Stimulated activated CD8-positive, alpha-beta memory T cell treated with anti-CD3 and anti-CD28 coated beads, Interleukin-15, amount 100 ng/mL, for 24 hours (primary cell): ENCODE results near the gene CDH23.

Source experiments
- DNase-seq: peaks from one replicate; pipeline ENCODE4 v3.0.0-alpha.2; 2020; ENCODE audit warnings: low read depth

The CDH23 gene

DNA sequence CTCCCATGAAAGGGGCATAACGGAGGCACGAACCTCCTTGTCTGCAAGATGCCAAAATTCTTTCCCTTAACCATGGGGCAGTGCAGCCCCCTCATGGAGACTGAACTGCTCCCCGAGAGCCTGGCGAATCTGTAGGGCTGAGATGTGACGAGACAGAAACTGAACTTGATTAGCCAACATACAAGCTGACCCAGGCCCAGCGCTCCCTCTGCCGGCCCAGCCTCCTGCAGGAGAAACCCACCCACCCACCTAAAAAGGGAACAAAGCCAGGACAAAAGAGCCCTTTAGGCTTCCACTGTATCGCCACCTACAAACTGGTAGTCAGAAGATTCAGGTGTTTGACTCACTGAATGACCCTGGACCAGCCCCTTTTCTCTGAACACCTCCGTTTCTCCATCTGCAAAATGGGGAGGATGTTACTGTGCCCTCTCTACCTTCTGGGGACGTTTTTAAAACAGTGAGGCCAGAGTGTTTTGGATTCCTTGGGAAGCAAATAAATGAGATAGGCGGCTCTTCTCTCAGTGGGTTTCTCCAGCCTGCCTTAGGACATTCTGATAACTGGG, 264.4 kb downstream of the CDH23 start:
- DNase-seq, result no peak

DNA sequence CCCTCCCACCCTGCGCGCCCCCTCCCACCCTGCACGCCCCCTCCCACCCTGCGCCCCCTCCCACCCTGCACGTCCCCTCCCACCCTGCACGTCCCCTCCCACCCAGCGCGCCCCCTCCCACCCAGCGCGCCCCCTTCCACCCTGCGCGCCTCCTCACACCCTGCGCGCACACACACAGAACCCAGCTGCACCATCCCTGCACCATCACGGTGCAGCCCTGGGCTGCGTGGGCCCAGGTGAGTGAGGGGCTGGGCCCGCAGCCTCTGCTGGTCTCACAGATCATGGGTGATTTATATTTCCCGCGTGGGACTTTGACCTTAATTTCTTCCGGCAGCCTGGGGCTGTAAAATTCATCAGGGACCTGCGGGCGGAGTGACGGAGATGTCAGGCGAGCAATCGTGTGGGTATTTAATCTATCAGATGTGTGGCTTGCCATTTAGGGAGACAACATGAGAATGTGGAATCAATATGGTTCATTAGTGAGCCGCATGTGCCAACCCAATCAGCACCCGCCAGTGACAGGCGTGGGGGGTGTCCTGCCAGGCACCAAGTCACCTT, 265.1 kb downstream of the CDH23 start:
- no peak for DNase-seq

DNA sequence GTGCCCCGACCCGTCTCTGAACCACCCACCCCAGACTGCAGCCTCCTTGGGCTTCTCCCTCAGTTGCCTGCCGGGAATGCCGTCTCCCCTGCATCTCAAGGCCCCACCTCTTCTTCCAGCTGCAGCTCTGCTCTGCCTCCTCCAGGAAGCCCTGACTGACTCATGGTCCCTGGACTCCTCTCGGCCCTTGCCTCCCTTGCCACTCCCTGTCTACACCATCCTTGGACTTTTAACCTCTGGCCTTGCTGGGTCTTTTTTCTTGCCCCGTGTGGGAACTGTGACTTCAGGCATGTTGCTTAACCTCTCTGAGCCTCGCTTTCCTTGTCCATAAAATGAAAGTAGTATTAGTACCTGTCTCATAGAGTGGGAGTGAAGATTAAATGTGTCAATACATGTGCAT, 266.6 kb downstream of the CDH23 start:
- no peak for DNase-seq

DNA sequence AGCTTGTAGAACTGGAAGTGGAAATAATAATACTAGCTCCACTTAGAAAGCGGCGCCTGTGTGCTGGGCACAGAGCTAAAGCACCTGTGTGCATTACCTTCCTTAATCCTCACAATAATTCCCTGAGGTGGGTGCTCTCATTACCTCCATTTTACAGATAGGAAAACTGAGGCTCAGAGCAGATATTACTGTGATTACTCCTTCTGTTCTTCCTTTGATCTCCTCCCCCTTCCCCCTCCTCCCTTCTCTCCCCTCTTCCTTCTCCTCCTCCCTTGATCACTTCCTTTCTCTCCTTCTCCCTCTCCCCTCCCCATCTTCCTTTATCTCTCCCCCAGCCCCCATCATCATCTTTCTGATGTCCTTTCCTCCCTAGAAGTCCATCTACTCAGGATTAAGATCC, 267.9 kb downstream of the CDH23 start:
- DNase-seq, result no peak

DNA sequence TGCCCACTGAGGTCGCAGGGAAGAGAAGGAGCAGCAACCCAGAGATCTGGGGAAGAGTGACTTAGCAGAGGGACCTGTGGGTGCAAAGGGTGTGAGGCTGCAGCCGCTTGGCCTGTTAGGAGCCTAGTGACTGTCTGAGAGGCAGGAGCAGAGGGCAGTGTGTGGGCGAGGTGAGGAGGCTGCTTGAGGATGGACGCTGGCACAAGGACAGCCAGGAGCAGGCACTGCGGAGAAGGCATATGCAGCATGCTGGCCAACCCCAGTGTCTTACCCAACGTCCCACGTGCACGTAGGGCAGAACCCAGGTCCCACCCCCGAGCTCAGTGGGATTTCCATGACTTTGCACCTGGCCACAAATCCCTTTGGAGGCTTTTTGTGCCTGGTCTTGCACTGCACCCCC, 268.7 kb downstream of the CDH23 start:
- no peak for DNase-seq

DNA sequence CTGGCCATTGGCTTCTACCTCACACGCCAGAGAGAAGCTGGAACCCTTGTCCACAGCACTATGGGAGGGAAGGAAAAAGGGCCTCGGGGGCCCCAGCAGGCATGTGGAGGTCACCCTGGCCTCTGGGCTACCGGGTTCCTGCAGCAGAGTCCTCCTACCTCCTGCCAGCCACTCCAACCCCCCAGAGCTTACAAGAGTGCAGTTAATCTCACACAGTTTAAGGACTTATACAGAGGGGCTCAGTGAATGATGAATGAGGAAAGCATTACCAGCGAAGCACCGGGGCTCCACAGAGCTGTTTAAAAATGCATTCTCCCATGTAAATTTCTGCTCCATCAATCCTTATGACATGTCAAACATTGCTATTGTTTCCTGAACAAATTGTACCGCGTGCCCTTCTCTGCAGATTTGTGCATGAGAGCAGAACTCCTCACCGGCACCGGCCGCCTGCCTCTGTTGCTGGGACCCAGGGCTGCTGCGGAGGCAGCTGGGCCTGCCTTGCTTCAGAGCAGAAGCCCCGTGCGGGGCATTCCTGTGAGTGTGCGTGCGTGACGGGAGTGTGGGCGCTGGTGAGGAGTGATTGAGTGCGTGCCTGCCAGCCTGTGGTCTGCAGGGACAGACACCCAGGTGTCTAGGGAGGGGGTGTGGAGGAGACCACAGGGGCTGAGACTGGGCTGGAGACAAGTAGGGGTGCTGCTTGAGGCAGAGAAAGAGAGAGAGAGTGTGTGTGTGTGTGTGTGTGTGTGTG, 270.1 kb downstream of the CDH23 start:
- no peak for DNase-seq

DNA sequence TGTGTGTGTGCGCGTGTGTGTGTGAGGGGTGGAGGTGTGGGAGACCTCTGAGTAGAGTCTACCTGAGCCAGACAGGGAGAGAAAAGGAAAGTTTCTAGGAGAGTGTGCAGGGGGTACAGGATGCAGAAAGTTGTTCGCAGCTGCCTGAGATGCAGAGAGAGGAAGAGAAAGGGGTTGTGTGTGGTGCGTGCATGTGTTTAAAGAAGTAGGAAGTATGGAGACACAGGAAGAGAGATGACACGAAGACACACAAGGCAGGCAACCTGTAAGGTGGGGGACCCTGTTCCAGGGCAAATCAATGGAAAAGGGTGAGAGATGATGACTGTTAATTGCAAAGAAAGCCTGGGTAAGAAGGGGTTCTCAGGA, 270.6 kb downstream of the CDH23 start:
- no peak for DNase-seq

DNA sequence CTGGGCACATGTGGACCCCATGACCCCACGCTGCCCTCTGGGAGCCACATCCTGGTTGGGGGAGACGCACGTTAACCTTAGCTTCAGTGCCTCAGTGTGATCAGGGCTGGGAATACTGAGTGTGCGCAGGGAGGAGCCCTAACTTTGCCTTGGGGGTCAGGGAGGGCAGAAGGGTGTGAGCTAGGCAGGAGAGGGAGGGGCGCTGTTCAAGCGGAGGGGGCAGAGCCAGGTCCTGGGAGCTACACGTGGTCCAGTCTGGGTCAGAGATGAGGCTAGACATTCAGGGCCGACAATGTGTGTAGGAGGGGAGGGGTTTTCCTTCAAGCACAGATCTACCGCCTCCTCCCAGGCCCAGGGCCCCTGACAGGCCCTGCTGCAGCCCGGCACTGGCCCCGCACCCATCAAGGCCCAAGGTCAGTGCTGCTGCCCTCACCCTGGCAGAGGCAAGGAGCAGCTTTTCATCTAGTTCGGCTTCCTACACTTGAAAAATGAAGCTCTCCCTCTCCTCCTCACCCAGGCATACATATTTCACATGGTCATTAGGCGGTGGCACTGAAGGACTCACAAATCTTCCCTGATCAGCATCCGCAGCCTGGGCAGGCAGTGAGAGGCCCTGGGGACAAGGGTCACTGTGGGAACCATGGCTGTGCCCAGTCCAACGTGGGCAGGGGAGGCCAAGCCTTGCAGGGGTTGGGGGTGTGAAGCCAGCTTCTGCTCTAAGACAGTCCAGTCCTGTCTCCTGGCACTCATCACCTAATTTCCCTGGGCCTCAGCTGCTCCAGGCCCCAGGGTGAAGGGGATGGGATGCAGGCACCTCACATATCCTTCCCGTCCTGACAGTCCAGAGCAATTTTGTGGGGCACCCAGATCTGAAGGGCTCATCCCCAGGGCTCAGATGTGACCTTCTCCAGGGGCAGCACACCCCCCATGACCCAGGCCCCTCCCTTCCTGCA, 275.6 kb downstream of the CDH23 start:
- DNase-seq, result no peak

DNA sequence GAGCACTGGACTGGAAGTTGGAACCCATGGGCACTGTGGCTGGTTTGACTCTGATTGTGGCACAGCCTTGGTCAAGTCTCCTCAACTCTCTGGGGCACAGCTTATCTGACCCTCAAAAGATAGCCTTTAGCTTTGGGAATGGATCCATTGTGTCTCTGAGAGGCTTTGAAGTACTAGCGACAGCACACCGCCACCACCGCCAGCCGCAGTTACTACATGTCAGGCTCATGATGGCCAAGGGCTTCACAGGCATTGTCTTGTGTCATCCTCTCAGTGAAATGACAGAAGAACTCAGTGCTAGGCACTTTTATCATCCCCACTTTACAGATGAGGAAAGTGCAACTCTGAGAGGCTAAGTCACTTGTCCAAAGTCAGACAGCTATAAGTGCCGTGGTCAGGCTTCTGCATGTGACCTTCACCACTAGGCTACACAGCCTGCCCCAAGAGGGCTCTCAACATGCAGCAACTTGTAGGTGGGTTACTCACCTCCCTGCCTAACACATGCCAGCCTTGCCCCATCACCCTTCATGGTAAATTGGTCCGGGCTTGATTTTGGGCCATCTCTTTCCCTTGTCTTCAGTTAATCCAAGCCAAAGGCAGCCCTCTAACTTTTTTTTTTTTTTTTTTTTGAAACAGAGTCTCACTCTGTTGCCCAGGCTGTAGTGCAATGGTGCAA, 278.7 kb downstream of the CDH23 start:
- DNase-seq, result no peak

DNA sequence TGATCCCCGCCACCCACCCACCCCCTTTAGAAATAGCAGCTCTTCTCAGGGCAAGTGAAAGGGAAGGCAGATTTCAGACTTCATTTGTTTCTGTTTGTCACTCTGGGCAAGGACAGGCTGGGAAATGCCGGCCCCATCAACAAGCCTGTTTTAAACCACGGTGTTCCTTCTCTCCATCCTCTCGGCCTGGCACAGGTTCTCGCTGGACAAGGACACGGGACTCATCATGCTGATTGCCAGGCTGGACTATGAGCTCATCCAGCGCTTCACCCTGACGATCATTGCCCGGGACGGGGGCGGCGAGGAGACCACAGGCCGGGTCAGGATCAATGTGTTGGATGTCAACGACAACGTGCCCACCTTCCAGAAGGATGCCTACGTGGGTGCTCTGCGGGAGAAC, 280.5 kb downstream of the CDH23 start:
- no peak for DNase-seq

DNA sequence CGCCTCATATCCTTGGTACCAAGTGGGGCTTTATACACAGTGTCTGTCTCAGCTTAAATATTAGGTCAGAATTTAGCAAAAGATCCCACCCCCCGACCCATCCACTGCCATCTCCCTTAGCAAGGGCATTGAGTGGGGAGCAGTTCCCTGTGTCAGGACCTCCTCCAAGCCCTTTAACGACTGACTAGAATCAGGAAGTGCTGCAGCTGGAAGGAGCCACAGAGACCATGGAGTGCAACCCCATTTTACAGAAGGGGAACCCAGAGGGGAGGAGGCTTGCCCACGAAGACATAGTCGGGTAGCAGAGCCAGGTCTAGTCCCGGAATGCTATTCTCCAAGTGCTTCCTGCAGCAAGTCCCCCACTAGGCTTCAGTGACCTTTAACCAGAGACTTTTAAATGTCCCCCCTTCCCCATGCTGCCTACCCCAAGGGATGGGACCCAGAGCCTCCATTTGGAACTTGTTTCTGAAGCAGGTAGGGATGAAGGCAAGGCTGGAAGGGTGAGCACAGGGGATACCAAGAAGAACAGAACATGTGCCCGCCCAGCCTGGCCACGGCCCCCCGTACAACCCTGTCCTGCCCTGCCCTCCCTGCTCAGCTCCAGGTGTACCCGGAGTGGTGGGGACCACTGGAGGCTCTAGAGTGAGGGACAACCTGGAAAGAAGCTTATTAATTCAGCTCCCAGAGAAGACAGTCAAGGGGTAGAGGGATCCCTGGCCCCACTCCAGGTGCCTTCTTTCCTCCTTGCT, 281.5 kb downstream of the CDH23 start:
- no peak for DNase-seq

DNA sequence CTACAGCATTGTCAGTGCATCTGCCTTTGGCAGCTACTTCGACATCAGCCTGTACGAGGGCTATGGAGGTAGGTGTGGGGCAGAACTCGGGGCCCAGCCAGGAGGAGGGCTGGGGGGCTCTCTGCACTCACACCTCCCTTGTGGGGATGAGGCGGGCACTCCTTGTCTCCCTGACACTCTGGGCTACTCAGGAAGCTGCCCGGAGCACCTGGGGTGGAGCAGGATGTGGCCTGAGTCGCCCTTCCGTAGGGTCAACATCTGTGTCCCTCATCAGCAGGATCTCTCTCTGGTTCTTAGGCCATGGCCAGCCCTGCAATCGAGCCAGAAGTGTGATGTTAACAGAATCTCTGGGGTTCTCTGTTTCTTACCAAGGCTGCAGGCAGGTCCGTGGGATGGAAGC, 282.7 kb downstream of the CDH23 start:
- DNase-seq, result no peak

DNA sequence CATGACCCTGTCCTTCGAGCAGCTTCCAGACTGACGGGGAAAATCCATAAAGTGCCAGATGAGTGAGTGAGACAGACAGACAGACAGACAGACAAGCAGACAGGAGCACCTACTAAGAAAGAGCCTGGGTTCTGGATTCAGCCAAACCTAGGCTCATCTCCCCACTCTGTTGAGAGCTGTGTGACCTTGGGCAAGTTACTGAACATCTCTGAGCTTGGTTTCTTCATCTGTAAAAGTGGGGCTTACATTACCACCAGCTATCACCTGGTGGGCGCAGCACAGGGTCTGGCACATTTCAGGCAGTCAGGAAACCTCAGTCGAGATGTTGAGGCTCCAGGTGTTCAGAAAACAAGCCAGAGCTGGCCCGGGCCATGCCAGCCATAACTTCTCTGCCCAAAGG, 285.3 kb downstream of the CDH23 start:
- DNase-seq, result no peak

DNA sequence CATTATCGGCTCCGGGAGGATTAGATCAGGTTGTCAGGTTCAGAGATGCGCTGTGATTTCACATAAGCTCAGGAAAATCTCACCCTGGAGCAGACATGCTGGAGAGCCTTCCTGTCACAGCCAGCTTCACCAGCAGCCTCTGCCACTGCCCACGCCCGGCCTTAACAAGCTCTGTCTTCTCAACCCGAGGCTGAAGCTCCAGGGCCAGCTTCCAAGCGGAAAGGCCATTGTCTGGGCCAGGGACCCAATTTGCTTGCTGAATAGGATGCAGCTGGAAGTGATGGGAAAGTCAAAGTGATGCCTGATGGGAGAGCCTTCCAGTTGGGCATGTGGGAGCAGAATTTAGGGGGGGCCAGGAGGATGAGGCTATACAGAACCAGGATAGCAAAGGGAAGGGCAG, 286.6 kb downstream of the CDH23 start:
- DNase-seq, result no peak

DNA sequence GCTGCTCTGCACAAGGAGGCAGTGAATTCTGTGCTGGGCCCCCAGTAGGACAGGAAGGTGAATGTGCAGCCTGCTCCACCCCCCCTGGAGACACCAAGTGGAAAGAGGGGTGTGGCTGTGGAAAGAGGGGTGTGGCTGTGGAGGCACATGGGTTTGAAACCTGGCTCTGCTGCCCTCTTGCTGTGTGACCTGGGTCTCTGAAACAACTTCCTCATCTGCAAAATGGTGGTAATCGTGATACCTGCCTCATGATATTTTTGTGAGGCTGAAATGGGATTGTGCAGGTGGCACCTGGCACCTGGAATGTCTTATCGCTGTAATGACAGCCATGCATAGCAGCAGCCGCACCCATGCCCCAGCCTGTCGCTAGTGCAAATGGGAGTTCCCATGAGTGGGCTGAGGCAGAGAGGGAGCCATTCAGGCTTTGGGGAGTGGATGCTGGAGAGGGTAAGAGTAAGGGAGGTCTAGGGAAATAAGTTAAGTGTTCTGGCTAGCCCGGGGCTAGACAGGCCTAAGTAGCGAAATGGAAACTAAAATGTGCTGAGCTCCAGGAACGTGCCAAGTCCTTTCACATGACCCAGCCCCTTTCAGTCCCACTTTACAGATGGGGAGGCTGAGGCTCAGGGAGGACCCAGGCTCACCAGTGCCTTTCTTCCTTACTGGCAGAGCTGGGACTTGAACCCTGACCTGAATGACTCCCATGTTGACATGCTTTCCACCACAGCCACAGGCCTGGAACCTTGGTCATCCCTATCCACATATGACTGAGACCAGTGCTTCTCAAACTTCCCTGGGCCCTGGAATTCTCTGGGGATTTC, 287.8 kb downstream of the CDH23 start:
- no peak for DNase-seq

DNA sequence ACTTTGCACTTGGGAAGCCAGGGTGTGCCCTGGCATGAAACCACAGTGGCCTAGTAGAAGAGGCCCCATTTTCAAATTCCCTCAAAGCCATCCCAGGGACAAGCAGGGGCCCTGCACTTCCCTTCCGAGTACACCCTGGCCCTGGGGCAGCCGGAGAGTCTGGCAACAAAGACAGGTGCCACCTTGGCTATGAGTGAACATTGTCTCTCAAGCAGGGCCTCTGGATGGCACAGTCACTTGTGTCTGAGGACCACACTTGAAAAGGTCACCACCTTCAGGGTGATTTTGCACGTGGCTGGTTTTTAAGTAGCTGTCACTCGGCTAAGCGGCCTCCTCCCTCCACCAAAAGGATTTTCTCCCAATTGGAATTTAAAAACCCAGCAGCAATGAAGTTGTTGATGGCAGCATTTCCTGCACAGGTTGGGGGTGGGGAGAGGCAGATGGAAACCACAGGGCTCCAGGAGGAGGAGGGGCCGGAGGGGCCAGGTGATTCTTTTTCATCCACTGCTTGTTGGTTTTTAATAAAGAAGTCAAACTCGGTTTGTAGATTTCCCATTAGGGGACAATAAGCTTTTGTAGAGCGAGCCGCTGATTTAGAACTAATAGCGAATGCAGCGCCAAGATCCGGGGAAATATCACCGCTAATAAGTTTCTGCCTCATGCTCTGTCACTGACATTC, 289.0 kb downstream of the CDH23 start:
- DNase-seq, result no peak

DNA sequence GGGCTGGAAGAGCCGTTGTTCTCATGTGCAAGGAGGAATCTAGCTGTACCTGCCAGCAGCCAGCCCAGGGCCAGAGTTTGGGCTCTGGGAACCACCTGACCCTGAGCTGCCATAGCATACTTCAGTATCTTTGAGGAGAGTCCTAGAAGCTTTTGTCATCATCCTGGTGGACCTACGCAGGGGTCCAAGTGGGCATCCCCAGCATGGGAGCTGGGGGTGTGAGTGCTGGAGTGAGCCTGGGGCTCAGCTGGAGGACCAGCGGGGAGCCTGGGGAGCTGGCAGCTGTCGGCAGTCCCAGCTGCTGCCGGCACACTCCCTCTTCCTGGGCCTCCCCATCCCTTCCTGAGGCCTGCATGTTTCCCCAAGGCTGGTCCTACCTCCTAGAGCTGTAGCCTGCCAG, 290.4 kb downstream of the CDH23 start:
- no peak for DNase-seq

DNA sequence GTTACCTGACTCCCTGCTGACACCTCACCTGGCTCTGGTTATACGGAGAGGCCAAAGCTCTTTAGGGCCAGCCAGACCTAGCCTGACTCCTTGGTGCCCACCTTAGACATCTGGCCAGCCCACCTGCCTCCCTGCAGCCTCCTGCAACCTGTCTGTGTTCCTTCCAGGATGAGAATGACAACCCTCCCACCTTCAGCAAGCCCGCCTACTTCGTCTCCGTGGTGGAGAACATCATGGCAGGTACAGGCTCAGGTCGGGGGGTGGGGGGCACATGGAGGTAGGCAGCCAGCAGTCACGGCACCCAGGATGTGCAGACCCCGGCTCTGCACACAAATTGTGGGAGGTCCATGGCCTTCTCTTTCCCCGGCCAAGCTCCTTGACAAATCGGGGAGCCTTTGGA, 290.8 kb downstream of the CDH23 start:
- DNase-seq, result no peak

DNA sequence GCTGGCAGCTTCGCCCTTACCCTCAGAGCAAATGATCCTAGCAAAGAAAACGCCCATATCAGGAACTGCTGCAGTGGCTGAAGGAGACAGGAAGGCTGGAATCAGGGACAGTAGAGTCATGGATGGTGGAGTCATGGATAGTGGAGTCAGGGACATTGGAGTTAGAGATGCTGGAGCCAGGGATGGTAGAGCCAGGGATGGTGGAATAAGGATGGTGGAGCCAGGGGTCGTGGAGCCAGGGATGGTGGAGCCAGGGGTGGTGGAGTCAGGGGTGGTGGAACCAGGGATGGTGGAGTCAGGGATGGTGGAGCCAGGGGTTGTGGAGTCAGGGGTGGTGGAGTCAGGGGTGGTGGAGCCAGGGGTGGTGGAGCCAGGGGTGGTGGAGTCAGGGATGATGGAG, 291.5 kb downstream of the CDH23 start:
- no peak for DNase-seq

DNA sequence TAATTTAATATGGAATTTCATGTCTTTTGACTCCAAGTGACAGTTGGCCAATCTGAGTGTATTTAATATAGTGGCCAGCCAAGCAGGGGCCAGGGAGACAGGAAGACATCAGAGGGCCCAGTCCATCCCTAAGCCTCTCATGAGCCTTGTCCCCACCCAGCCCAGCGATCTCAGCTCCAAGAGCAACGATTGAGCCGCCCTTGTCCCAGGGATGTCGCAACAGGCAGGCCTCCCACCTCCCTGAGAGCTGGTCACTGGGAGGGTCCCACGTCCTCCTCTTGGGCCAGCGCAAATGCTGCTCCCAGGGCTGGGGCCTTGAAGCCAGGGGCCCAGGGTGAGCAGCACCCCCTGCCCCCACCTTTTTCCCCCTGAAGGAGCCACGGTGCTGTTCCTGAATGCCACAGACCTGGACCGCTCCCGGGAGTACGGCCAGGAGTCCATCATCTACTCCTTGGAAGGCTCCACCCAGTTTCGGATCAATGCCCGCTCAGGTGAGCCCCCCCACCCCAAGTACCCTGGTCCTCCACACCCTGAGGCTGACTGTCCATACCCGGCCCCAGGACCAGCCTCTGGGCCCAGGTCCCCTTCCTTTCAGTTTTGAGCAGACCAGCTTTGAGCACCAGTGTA, 293.5 kb downstream of the CDH23 start:
- no peak for DNase-seq
